ENCODE measurements around the gene TRIM44. TPM values are rescaled to one million over a fixed set of nuclear protein-coding genes. Genes with fewer than 3 reads are reported as not detected.
"Not testable (repeated sequence)": the region's sequence is repeated elsewhere in the genome, so short reads cannot be mapped to it uniquely, and the experiment has no call there.

The TRIM44 gene
- total RNA-seq, 6 experiments from 2014 or later: 13.9 to 37.1 (median 31.9) TPM

GRCh38 chr11:35826006-35826405, 163.4 kb downstream of the TRIM44 start:
- no peak for DNase-seq
- no peaks in the 10 kb centered on the region for H3K27me3 ChIP-seq
- H3K9me3 ChIP-seq: no peaks in the 10 kb centered on the region
- ATAC-seq: no peak
- peaks cover 0 to 16% (median 0%) of the 10 kb centered on the region in 4 donors for H3K4me1 ChIP-seq
- no peak overlapping the region for H3K27ac ChIP-seq
- 95% methylated on average over 4 of the region's 5 CpGs for WGBS (ENCODE audit: insufficient coverage, low coverage, low lambda C conversion rate, missing lambda C conversion rate)
- intact Hi-C loops (cut with DNase I): loop anchor here in 1 of 2 donors (10.0 kb wide), 1 partner anchor 439 kb away; no protein-coding TSS in a partner anchor
- H3K4me3 ChIP-seq: no peak overlapping the region
- H3K36me3 ChIP-seq: no peaks in the 10 kb centered on the region
- no peak for TF ChIP-seq POLR2A (IDR thresholded peaks at IDR 0.05)
- TF ChIP-seq, protein P1, sequence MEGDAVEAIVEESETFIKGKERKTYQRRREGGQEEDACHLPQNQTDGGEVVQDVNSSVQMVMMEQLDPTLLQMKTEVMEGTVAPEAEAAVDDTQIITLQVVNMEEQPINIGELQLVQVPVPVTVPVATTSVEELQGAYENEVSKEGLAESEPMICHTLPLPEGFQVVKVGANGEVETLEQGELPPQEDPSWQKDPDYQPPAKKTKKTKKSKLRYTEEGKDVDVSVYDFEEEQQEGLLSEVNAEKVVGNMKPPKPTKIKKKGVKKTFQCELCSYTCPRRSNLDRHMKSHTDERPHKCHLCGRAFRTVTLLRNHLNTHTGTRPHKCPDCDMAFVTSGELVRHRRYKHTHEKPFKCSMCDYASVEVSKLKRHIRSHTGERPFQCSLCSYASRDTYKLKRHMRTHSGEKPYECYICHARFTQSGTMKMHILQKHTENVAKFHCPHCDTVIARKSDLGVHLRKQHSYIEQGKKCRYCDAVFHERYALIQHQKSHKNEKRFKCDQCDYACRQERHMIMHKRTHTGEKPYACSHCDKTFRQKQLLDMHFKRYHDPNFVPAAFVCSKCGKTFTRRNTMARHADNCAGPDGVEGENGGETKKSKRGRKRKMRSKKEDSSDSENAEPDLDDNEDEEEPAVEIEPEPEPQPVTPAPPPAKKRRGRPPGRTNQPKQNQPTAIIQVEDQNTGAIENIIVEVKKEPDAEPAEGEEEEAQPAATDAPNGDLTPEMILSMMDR (IDR thresholded peaks at IDR 0.05): no peak

DNA sequence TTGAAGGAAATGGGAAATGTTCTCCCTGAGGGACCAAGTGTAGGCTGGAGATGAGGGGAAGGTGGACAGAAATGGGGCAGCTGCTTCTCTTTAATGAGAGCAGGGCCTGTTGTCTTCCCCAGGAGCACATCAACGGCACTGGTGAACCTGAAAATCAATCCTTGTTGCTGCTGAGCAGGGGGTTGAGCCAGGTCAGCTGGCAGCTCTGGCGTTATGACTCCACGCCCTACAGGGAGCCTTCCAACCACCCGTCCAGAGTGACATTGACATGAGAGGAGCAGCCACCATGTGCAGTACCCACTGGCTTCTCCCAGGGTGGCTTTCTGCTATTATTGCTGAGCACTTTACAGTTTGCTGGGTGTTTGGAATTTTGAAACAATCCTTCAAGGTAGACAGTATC, 164.4 kb downstream of the TRIM44 start:
- no peaks in the 10 kb centered on the region for H3K27me3 ChIP-seq
- no peaks in the 10 kb centered on the region for H3K9me3 ChIP-seq
- no peaks in the 10 kb centered on the region for H3K36me3 ChIP-seq
- no CpG with 5 or more reads among the region's 4 CpGs for WGBS (ENCODE audit: insufficient coverage, low coverage, low lambda C conversion rate, missing lambda C conversion rate)
- H3K4me1 ChIP-seq: peaks cover 0 to 6% (median 0%) of the 10 kb centered on the region in 4 donors
- no peak for TF ChIP-seq POLR2A (IDR thresholded peaks at IDR 0.05)
- TF ChIP-seq, protein P1 (IDR thresholded peaks at IDR 0.05): no peak
- intact Hi-C loops (cut with DNase I): loop anchor here in 1 of 2 donors (10.0 kb wide), 1 partner anchor 438 kb away; no protein-coding TSS in a partner anchor
- DNase-seq (peak in 2 of 3 donors; percentile 57 to 58), ATAC-seq (peak in 3 of 4 donors; percentile 26 to 82 (median 42))
- no peak overlapping the region for H3K4me3 ChIP-seq
- H3K27ac ChIP-seq: no peak overlapping the region

- peak; percentile 78 to 88 (median 86) for ATAC-seq
- 36% methylated on average over 4 of the region's 4 CpGs for WGBS (ENCODE audit: insufficient coverage, low coverage, low lambda C conversion rate, missing lambda C conversion rate)
These were observed 173.6 kb downstream of the TRIM44 start for GRCh38 chr11:35836205-35836604.

GRCh38 chr11:35838071-35838470, 175.5 kb downstream of the TRIM44 start:
- peaks cover 0 to 32% (median 4%) of the 10 kb centered on the region in 4 donors for H3K4me1 ChIP-seq
- no peak for TF ChIP-seq POLR2A (IDR thresholded peaks at IDR 0.05)
- TF ChIP-seq, protein P1 (IDR thresholded peaks at IDR 0.05): no peak
- DNase-seq (no peak), ATAC-seq (no peak)
- no peak overlapping the region for H3K27ac ChIP-seq
- no peak overlapping the region for H3K4me3 ChIP-seq
- no peaks in the 10 kb centered on the region for H3K36me3 ChIP-seq
- intact Hi-C loops (cut with DNase I): no loop called here
- no peaks in the 10 kb centered on the region for H3K9me3 ChIP-seq
- WGBS (ENCODE audit: insufficient coverage, low coverage, low lambda C conversion rate, missing lambda C conversion rate): 96% methylated on average over 3 of the region's 3 CpGs
- H3K27me3 ChIP-seq: no peaks in the 10 kb centered on the region

More at GRCh38 chr11:35836205-35836604, 173.6 kb downstream of the TRIM44 start:
- H3K36me3 ChIP-seq: no peaks in the 10 kb centered on the region
- no peaks in the 10 kb centered on the region for H3K9me3 ChIP-seq
- no peaks in the 10 kb centered on the region for H3K27me3 ChIP-seq
- peaks cover 0 to 32% (median 4%) of the 10 kb centered on the region in 4 donors for H3K4me1 ChIP-seq
- intact Hi-C loops (cut with DNase I): no loop called here
- no peak overlapping the region for H3K4me3 ChIP-seq
- peak; percentile 59 to 81 (median 64) for DNase-seq
- H3K27ac ChIP-seq: peak overlapping the region in 1 of 3 donors; percentile 65
- no peak for TF ChIP-seq POLR2A (IDR thresholded peaks at IDR 0.05)
- TF ChIP-seq, protein P1 (IDR thresholded peaks at IDR 0.05): no peak

- H3K27me3 ChIP-seq; H3K4me3 ChIP-seq; H3K9me3 ChIP-seq; intact Hi-C loops (cut with DNase I); H3K36me3 ChIP-seq; H3K27ac ChIP-seq: not testable (repeated sequence)
- peak in 3 of 4 donors; percentile 50 to 67 (median 56) for ATAC-seq
- H3K4me1 ChIP-seq: peaks cover 0 to 32% (median 4%) of the 10 kb centered on the region in 4 donors
- 78% methylated on average over 6 of the region's 10 CpGs for WGBS (ENCODE audit: insufficient coverage, low coverage, low lambda C conversion rate, missing lambda C conversion rate)
- DNase-seq: peak in 1 of 3 donors; percentile 60
These were observed 176.3 kb downstream of the TRIM44 start for GRCh38 chr11:35838697-35839367.

All from right lobe of liver (tissue), 6 donors.